HG03469 (cell line): ENCODE data around the gene CIC.
"Not testable (repeated sequence)": the region's sequence is repeated elsewhere in the genome, so short reads cannot be mapped to it uniquely, and the experiment has no call there.

ENCODE experiments used
- ATAC-seq: cut with Tn5 transposase; IDR thresholded peaks from one replicate; pipeline ENCODE4 v1.9.1; 2021; ENCODE audit warnings: mild to moderate bottlenecking, moderate library complexity, moderate number of reproducible peaks; ENCODE audit not compliant: unreplicated experiment

CIC gene

GRCh38 chr19:42254089-42254849 is 14.8 kb upstream of the CIC start:
- no peak for ATAC-seq

GRCh38 chr19:42254850-42255765 is 13.9 kb upstream of the CIC start, which contains the start of gene ERF:
Gene ERF, minus strand, starts transcription at chr19:42255128. Its CDS starts 129 bp downstream, at chr19:42254999.
- ATAC-seq, result peak; percentile 37

GRCh38 chr19:42255766-42256745 is 13.0 kb upstream of the CIC start:
- no peak for ATAC-seq

GRCh38 chr19:42257842-42258241 is 11.2 kb upstream of the CIC start:
- not testable (repeated sequence) for ATAC-seq

GRCh38 chr19:42261763-42262162 is 7.3 kb upstream of the CIC start:
- ATAC-seq, result no peak

- not testable (repeated sequence) for ATAC-seq
Measured at GRCh38 chr19:42266105-42266504, 2.9 kb upstream of the CIC start.

GRCh38 chr19:42266928-42267603 is 2.0 kb upstream of the CIC start:
- not testable (repeated sequence) for ATAC-seq

GRCh38 chr19:42267644-42268141 is 1.4 kb upstream of the CIC start:
- ATAC-seq, result no peak

- ATAC-seq, result peak; percentile 29
Measured at GRCh38 chr19:42268142-42268703, 829 bp upstream of the CIC start.

GRCh38 chr19:42269478-42270345 is 660 bp downstream of the CIC start:
- ATAC-seq, result no peak

- no peak for ATAC-seq
Measured at GRCh38 chr19:42270346-42271044, 1.4 kb downstream of the CIC start.

GRCh38 chr19:42271045-42271419 is 2.0 kb downstream of the CIC start:
- ATAC-seq, result no peak

- no peak for ATAC-seq
Measured at GRCh38 chr19:42271861-42272534, 2.9 kb downstream of the CIC start.

- ATAC-seq, result no peak
Measured at GRCh38 chr19:42272535-42272897, 3.5 kb downstream of the CIC start.

GRCh38 chr19:42272989-42273406 is 3.9 kb downstream of the CIC start:
- ATAC-seq, result no peak

GRCh38 chr19:42273407-42274064 is 4.5 kb downstream of the CIC start:
- no peak for ATAC-seq
